NCI-H1694 (cell line): ENCODE results near the gene RPL27.
"Not testable (repeated sequence)": the region's sequence is repeated elsewhere in the genome, so short reads cannot be mapped to it uniquely, and the experiment has no call there.

Source experiments
- DNase-seq: peaks from one replicate; lab custom pipeline; 2025; lab: John Stamatoyannopoulos, UW

RPL27 gene

GRCh38 chr17:42993913-42994312 is 4.3 kb upstream of the RPL27 start:
- not testable (repeated sequence) for DNase-seq

GRCh38 chr17:42997390-42997983 is 732 bp upstream of the RPL27 start:
- peak; percentile 49 for DNase-seq

DNA sequence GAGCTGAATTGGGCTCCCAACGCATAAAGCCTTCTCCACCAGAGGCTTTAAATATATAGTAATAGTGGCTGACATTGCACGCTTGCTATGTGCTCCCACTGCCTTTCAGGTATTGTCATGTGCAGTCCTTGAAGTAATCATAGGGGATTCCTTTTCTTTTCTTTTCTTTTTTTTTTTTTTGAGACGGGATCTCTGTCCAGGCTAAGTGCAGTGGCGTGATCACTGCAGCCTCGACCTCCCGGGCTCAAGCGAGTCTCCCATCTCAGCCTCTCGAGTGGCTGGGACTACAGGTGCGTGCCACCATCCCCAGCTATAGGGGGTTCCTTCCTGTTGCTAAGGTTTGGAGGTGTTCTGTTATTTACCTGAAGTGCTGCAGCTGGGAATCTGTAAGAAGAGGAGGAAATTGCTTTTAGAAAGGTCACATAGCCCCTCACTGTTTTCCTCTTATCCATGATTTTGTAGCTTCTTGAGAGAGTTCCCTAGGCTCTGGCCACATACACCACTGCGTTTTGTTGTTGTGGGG is 845 bp downstream of the RPL27 start:
- DNase-seq = no peak

- not testable (repeated sequence) for DNase-seq
Observed at GRCh38 chr17:43000894-43001293, 2.7 kb downstream of the RPL27 start.

DNA sequence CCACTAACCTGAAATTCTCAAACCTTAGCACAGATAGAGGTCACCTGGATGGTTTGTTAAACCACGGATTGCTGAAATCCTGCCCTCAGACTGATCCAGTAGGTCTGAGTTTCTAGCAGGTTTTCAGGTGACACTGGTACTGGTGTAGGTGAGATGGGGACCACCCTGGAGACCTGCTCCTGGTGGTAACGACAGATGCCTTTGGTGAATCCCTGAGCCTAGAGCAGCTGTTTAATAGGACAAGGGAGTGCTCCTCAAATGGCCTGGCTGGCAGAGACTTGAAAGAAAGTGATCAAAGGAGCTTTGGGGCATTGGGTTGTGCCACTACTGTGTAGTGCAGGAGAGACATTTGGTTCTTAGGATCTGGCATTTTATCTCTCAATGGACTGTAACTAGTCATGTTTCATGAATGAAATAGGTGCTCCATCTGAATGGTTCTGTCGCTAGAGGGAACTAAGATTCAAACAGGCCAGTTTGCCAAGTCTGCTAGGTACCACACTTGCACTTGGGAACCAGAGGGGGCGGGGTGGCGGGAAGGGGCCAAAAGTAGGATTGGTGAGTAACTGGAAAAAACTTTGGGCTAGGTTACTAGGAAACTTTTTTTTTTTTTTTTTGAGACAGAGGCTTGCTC is 5.4 kb downstream of the RPL27 start:
- no peak for DNase-seq

GRCh38 chr17:43006639-43007551 is 8.7 kb downstream of the RPL27 start, which contains the start of gene IFI35:
Gene IFI35 (plus strand): TSS chr17:43006784. CDS start chr17:43006948, 164 bp downstream.
- DNase-seq = peak; percentile 7

GRCh38 chr17:43010667-43011308 is 12.6 kb downstream of the RPL27 start:
- DNase-seq = no peak

DNA sequence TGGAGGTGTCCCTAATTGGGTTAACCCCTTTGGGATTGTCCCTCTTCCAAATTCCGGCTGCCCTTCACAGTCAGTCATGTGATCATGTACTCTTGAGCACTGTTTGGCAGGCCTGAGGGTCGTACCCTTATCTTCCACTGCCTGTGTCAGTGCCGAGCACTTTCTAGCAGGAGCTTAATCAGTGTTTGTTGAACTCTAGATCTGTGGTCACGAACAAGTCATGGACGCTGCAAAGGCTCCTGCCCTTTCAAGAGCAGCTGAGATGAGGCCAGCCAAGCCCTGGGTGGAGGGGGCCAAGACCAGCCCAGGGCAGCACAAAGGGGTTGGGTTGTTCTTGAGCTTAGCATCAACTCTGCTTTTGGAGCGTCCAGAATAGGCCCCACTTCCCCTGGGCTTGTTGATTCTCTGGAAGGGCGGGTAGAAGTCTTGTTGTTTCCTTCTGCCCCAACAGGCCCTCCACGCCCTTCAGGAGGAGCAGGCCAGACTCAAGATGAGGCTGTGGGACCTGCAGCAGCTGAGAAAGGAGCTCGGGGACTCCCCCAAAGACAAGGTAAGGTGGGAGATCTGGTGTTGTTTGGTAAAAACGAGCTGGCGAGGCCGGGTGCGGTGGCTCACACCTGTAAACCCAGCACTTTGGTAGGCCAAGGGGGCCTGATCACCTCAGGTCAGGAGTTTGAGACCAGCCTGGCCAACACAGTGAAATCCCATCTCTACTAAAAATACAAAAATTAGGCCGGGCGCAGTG is 13.7 kb downstream of the RPL27 start:
- DNase-seq = no peak

DNA sequence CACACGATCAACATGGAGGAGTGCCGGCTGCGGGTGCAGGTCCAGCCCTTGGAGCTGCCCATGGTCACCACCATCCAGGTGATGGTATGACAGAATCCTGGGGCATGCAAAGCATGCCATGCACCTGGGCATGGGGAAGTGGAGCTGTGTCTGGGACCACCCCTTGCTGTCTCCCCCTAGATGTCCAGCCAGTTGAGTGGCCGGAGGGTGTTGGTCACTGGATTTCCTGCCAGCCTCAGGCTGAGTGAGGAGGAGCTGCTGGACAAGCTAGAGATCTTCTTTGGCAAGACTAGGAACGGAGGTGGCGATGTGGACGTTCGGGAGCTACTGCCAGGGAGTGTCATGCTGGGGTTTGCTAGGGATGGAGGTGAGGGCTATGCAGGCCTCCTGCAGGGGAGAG is 15.1 kb downstream of the RPL27 start:
- DNase-seq = no peak

- no peak for DNase-seq
Observed at GRCh38 chr17:43014020-43014648, 15.9 kb downstream of the RPL27 start.

DNA sequence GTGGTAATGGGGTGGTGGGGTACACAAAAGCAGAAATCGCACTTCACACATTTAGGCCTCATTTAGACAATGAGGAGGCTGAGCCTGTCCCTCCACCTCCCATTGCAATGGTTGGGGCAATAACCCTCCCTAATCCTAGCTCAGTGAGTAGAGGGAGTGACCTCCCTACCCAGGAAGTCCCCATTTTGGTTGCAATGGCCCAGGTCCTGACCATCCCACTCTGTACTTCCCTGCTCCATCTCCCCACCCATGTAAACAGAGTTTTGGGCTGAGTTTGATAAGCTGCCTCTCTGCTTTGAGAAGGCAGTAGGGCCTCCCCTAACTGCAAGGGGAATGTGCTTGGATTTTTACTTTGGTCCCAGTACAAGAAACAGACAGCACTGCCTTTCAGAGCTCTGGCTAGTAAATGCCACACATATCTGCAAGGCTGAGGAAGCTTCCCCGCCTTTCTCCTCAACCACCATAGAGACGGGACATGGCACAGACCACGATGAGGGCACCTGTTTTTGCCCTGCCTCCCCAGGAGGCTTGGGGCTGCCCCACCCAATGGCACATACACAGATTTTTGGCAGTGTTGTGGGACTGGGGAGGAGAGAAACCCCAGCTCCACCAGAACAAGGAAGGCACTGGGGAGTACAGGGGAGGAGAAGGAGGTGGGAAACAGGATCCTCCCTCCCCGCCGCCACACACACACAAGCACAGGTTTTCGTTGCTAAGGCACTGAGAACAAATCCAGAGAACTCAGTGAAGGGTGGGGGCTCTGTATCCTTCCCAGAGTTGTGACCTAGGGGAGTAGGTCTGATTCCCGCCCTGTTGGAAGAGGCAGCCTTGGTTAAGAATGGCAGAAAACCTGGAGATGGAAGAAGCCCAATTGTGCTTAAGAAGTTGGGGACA is 16.7 kb downstream of the RPL27 start:
- DNase-seq = no peak

DNA sequence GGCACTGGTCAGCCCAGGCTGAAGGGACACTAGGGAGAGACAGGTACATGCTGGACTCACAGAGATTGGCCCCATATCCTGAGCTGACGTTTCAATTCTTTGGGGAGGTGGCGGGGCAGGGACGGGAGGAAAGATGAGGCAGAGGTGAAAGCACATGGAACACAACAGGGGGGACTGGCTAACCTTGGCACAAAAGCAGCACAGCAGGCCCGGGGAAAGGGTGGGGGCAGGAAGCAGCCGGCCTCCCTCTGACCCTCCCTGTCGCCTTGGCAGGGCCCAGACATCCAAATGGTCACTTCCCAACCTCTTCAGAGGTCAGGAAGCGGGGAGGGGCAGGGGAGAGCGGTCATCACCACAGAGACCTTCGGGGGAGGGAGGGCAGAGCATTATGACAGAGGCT is 17.4 kb downstream of the RPL27 start:
- DNase-seq = no peak

GRCh38 chr17:43016216-43016615 is 18.0 kb downstream of the RPL27 start:
- no peak for DNase-seq

- no peak for DNase-seq
Observed at GRCh38 chr17:43018008-43018853, 20.0 kb downstream of the RPL27 start.

- no peak for DNase-seq
Observed at GRCh38 chr17:43018932-43019331, 20.7 kb downstream of the RPL27 start.

DNA sequence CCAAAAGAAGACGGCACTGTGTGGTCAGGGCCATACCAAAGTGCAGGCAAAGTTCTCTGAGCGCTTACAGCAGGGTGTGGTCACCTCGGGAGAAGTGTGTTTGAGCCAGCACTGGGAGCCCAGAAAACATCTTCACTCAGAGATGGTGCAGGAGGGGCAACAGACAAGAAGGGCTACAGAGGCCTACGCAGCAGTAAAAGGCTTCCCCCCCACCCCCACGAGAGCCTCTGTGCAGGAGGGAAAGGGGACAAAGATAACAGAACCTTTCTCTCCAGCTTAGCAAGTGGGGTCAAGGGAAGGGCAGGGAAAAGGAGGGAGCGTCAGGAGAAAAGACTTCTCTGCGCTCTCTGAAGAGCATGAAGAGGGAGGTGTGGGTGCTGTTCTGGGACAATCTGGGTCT is 21.2 kb downstream of the RPL27 start:
- no peak for DNase-seq

- no peak for DNase-seq
Observed at GRCh38 chr17:43020030-43020621, 21.9 kb downstream of the RPL27 start.
